ENCODE measurements around the gene EIF5B. TPM values are rescaled to one million over a fixed set of nuclear protein-coding genes. Genes with fewer than 3 reads are reported as not detected.

EIF5B gene
- total and polyA plus RNA-seq, 2 of the 8 experiments (the other 6 are each of a cell fraction or from before 2014, with no cell fraction given) = 10.7 to 64.5 TPM

DNA sequence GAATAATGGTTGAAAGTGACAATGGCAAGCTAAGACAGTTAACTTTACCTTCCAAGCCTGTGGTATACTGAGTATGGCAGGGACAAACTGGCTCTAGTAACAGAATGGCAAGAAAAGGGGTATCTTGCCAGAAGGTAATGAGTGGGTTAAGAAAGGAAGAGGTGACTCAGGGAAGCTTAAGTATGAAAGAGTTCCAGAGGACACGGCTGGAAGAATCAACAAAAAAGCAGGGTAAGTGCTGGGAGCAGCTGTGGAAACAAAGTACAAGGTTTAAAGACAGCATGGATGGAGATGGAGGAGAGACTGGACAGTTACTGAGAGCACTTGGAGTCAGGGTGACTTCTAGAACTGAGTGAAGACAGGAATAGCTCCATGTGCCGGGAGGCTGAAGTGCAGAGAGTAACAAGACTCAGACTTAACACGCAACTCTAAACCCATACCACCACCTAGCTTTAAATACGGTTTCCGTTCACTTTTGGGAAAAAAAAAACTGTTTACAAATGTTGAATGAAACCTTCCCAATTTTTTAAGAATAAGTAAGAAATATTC lies 83.6 kb downstream of the EIF5B start:
- H2BK120ac ChIP-seq (replicated peaks; ENCODE audit: low read depth, low read length) = no peak overlapping the region
- no peaks in the 10 kb centered on the region for H3K4me1 ChIP-seq (replicated peaks in 1 of 4; ENCODE audit: control insufficient read depth in 3 of 4, insufficient read depth in 4 of 4, low read length in 3 of 4)
- ChIA-PET CTCF (ENCODE audit: partially characterized antibody) (interaction anchor here (0.9 to 1.1 kb wide), 2 partner anchors 16 to 84 kb away, joined by 3 read pairs; partner anchors contain the start of gene EIF5B), POLR2A (ENCODE audit: partially characterized antibody) (interaction anchor here (1.2 kb wide), 1 partner anchor 12 kb away, joined by 5 read pairs; no protein-coding TSS in a partner anchor)
- H2BK5ac ChIP-seq (ENCODE audit: low read depth, low read length) = no peak overlapping the region
- no peaks in the 10 kb centered on the region for H3K79me2 ChIP-seq (ENCODE audit: control insufficient read depth in 1 of 2, insufficient read depth in 2 of 2, low read length in 2 of 2)
- H2BK12ac ChIP-seq (ENCODE audit: low read depth, low read length) = no peak overlapping the region
- H3K4me3 ChIP-seq (ENCODE audit: extremely low read depth in 1 of 4, insufficient read depth in 2 of 4, low read depth in 3 of 4, low read length in 4 of 4) = no peak overlapping the region
- H3K14ac ChIP-seq (ENCODE audit: insufficient read length) = no peak overlapping the region
- no peak overlapping the region for H4K91ac ChIP-seq (replicated peaks; ENCODE audit: insufficient read length, low read length)
- no peaks in the 10 kb centered on the region for H3K27me3 ChIP-seq (replicated peaks in 1 of 4; ENCODE audit: control insufficient read depth in 3 of 4, extremely low read depth in 1 of 4, insufficient read depth in 3 of 4, low read length in 3 of 4)
- H2BK20ac ChIP-seq (ENCODE audit: low read length) = no peak overlapping the region
- no peak for FAIRE-seq
- WGBS, 2 experiments (ENCODE audit: extremely low coverage in 1 of 2, insufficient coverage in 1 of 2, insufficient read length in 1 of 2, insufficient replicate concordance in 2 of 2, low coverage in 1 of 2, low lambda C conversion rate in 2 of 2, missing lambda C conversion rate in 1 of 2) = 91% methylated on average over 5 of the region's 5 CpGs; no CpG with 5 or more reads in 1 of the 2 experiments
- H3K36me3 ChIP-seq (ENCODE audit: control insufficient read depth in 2 of 4, insufficient read depth in 4 of 4, low read length in 3 of 4) = peaks cover 4 to 48% (median 28%) of the 10 kb centered on the region in 4 experiments
- H4K5ac ChIP-seq (ENCODE audit: insufficient read length, low read depth, low read length) = no peak overlapping the region
- no peak for DNase-seq (ENCODE audit: low read depth in 1 of 2, low spot score in 2 of 2)
- H3K23me2 ChIP-seq (ENCODE audit: low read depth, low read length) = no peaks in the 10 kb centered on the region
- H3K27ac ChIP-seq (ENCODE audit: low read depth, low read length) = no peak overlapping the region
- H3K18ac ChIP-seq (ENCODE audit: extremely low read depth, low read length) = no peak overlapping the region
- no peaks in the 10 kb centered on the region for H3K79me1 ChIP-seq (ENCODE audit: low read depth, low read length)
- H4K8ac ChIP-seq (ENCODE audit: extremely low read depth, insufficient read depth, low read length) = no peak overlapping the region
- H2AK5ac ChIP-seq (ENCODE audit: low read depth, low read length) = no peak overlapping the region
- H3K4ac ChIP-seq (replicated peaks; ENCODE audit: insufficient read length, low read depth, low read length) = no peak overlapping the region
- no peak overlapping the region for H2BK15ac ChIP-seq (ENCODE audit: low read length)
- no peaks in the 10 kb centered on the region for H3K9me3 ChIP-seq (ENCODE audit: insufficient read depth in 2 of 2, low read depth in 1 of 2, low read length in 1 of 2)
- no peak overlapping the region for H2AFZ ChIP-seq (ENCODE audit: low read length)
- H4K20me1 ChIP-seq (replicated peaks in 1 of 2; ENCODE audit: control insufficient read depth in 1 of 2, insufficient read depth in 2 of 2, low read length in 2 of 2) = peaks cover 2% of the 10 kb centered on the region in 2 experiments
- H3K9ac ChIP-seq (replicated peaks in 1 of 4; ENCODE audit: extremely low read depth in 1 of 4, low read depth in 3 of 4, low read length in 3 of 4) = 0 out of 7 replicates have a peak overlapping the region, but pooled peaks of 1 of the 4 experiments have one; percentile 18
- no peak overlapping the region for H3K23ac ChIP-seq (ENCODE audit: insufficient read length)
- no peak overlapping the region for H3K56ac ChIP-seq (replicated peaks; ENCODE audit: insufficient read length, low read depth, low read length)
- no peak overlapping the region for H3K4me2 ChIP-seq (ENCODE audit: insufficient read depth in 1 of 2, low read depth in 2 of 2, low read length in 2 of 2)
- no peak for TF ChIP-seq TAF1 (IDR thresholded peaks at IDR 0.05; ENCODE audit: low read depth, low read length)
- TF ChIP-seq, protein P1, sequence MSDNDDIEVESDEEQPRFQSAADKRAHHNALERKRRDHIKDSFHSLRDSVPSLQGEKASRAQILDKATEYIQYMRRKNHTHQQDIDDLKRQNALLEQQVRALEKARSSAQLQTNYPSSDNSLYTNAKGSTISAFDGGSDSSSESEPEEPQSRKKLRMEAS (IDR thresholded peaks at IDR 0.05) = no peak
- TF ChIP-seq HDAC6 (IDR thresholded peaks at IDR 0.05; ENCODE audit: low read depth, low read length) = no peak
- TF ChIP-seq CEBPB (IDR thresholded peaks at IDR 0.05; ENCODE audit: low read depth, low read length) = no peak
- no peak for TF ChIP-seq TBP (IDR thresholded peaks at IDR 0.05; ENCODE audit: low read depth, low read length)
- no peak for TF ChIP-seq EGR1 (IDR thresholded peaks at IDR 0.05; ENCODE audit: borderline replicate concordance, low read depth, low read length)
- TF ChIP-seq SUZ12 (IDR thresholded peaks at IDR 0.05; ENCODE audit: low read length) = no peak
- TF ChIP-seq, protein P2, sequence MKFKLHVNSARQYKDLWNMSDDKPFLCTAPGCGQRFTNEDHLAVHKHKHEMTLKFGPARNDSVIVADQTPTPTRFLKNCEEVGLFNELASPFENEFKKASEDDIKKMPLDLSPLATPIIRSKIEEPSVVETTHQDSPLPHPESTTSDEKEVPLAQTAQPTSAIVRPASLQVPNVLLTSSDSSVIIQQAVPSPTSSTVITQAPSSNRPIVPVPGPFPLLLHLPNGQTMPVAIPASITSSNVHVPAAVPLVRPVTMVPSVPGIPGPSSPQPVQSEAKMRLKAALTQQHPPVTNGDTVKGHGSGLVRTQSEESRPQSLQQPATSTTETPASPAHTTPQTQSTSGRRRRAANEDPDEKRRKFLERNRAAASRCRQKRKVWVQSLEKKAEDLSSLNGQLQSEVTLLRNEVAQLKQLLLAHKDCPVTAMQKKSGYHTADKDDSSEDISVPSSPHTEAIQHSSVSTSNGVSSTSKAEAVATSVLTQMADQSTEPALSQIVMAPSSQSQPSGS (IDR thresholded peaks at IDR 0.05; ENCODE audit: low read length) = no peak
- no peak for TF ChIP-seq GTF2F1 (IDR thresholded peaks at IDR 0.05; ENCODE audit: borderline replicate concordance, low read depth, low read length)
- no peak for TF ChIP-seq CHD1 (IDR thresholded peaks at IDR 0.05; ENCODE audit: low read depth, low read length)
- TF ChIP-seq SIX5 (IDR thresholded peaks at IDR 0.05; ENCODE audit: low read depth, low read length) = no peak
- no peak for TF ChIP-seq RNF2 (IDR thresholded peaks at IDR 0.05; ENCODE audit: borderline replicate concordance, low read depth, low read length, missing control alignments, poor library complexity, severe bottlenecking)

All from H1 (cell line).